Hepatocyte (in vitro differentiated cells): Measurements from ENCODE around the gene ARIH2. TPM values are rescaled to one million over a fixed set of nuclear protein-coding genes. Genes with fewer than 3 reads are reported as not detected.

ENCODE experiments used
- DNase-seq: peaks from one replicate; pipeline ENCODE4 v3.0.0-alpha.2; 2016; ENCODE audit warnings: low spot score
- H2AFZ ChIP-seq: fragments of 200-600 bp; sonication (generic); 2 replicates; pipeline ENCODE4 v1.6.0; 2016; ENCODE audit warnings: antibody characterized with exemption, mild to moderate bottlenecking
- H3K27ac ChIP-seq: fragments of 200-600 bp; sonication (generic); 2 replicates; pipeline ENCODE4 v1.5.1; 2016; ENCODE audit warnings: mild to moderate bottlenecking
- H3K27me3 ChIP-seq: fragments of 200-600 bp; sonication (generic); 2 replicates; pipeline ENCODE4 v1.6.1; 2016
- H3K36me3 ChIP-seq: fragments of 200-600 bp; sonication (generic); replicated peaks from 2 replicates; pipeline ENCODE4 v1.5.1; 2016; ENCODE audit warnings: low read depth; ENCODE audit not compliant: insufficient read depth
- H3K4me1 ChIP-seq: fragments of 200-600 bp; sonication (generic); 2 replicates; pipeline ENCODE4 v1.5.1; 2016; ENCODE audit warnings: mild to moderate bottlenecking, moderate library complexity; ENCODE audit not compliant: insufficient read depth
- H3K4me2 ChIP-seq: fragments of 200-600 bp; sonication (generic); 2 replicates; pipeline ENCODE4 v1.6.0; 2016
- H3K4me3 ChIP-seq: fragments of 200-600 bp; sonication (generic); 2 replicates; pipeline ENCODE4 v1.5.1; 2016; ENCODE audit warnings: mild to moderate bottlenecking
- H3K79me2 ChIP-seq: fragments of 200-600 bp; sonication (generic); 2 replicates; pipeline ENCODE4 v1.6.0; 2017; ENCODE audit warnings: mild to moderate bottlenecking
- H3K9me2 ChIP-seq: fragments of 200-600 bp; sonication (generic); replicated peaks from 2 replicates; pipeline ENCODE4 v1.6.0; 2017; ENCODE audit warnings: mild to moderate bottlenecking; ENCODE audit not compliant: insufficient read depth
- H3K9me3 ChIP-seq: fragments of 200-600 bp; sonication (generic); 2 replicates; pipeline ENCODE4 v1.5.1; 2016; ENCODE audit warnings: low read depth, mild to moderate bottlenecking
- H4K20me1 ChIP-seq: fragments of 200-600 bp; sonication (generic); 2 replicates; pipeline ENCODE4 v1.6.0; 2016; ENCODE audit warnings: mild to moderate bottlenecking; ENCODE audit not compliant: insufficient read depth, poor library complexity, severe bottlenecking
- CTCF ChIP-seq: fragments of 200-600 bp; sonication (generic); IDR thresholded peaks from 2 replicates; pipeline ENCODE4 v1.5.1; 2016; ENCODE audit warnings: antibody characterized with exemption, mild to moderate bottlenecking; ENCODE audit not compliant: poor library complexity
- EZH2 ChIP-seq: fragments of 200-600 bp; sonication (generic); IDR thresholded peaks from 2 replicates; pipeline ENCODE4 v1.6.1; 2016; ENCODE audit warnings: antibody characterized with exemption, mild to moderate bottlenecking, borderline replicate concordance
- EZH2phosphoT487 ChIP-seq: fragments of 200-600 bp; sonication (generic); IDR thresholded peaks from one replicate; pipeline ENCODE4 v1.6.1; 2018; ENCODE audit warnings: antibody characterized with exemption, mild to moderate bottlenecking, low read depth, moderate library complexity; ENCODE audit not compliant: unreplicated experiment, severe bottlenecking
- WGBS: methylation state at CpG from one replicate; pipeline ENCODE4 v1.1.6; 2016; ENCODE audit warnings: low lambda C conversion rate; ENCODE audit errors: missing lambda C conversion rate; 5-methylcytosine and 5-hydroxymethylcytosine counted together
- polyA plus RNA-seq: library from polyadenylated mRNA; unstranded; fragments of >200 nt; fragmentation: Nextera tagmentation; extraction: Ambion mirVana; gene quantifications from 2 replicates; pipeline ENCODE4 v1.2.1, GENCODE V29; 2016
- total RNA-seq: library from RNA; depleted of rRNA; stranded (reverse); fragments of >200 nt; gene quantifications from 2 replicates; pipeline ENCODE4 v1.2.3, GENCODE V29; 2014

ARIH2 gene
- total and polyA plus RNA-seq, 2 experiments from 2014 or later: 41.7 to 60.9 TPM

DNA sequence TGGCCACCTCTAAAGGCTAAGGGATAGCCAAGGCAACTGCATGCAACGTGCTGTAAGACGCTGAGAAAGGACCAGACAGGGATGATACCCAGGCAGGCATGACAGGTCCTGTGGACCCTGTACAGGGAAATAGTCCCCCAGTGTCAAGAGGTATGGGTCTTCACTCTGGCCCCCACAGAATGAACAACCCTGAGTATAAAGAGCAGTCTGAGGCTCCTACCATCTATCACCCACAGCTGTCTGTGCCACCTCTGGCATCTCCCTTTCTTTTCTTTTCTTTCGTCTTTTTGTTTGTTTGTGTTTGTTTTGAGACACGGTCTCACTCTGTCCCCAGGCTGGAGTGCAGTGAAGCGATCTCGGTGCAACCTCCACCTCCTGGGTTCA lies 38.7 kb upstream of the ARIH2 start:
- TF ChIP-seq EZH2phosphoT487: no peak
- TF ChIP-seq EZH2: no peak
- no peak for TF ChIP-seq CTCF
- H3K4me1 ChIP-seq: no peaks in the 10 kb centered on the region
- no peak for DNase-seq
- no peak overlapping the region for H3K27ac ChIP-seq
- no peak overlapping the region for H3K4me2 ChIP-seq
- no peaks in the 10 kb centered on the region for H3K36me3 ChIP-seq
- H3K79me2 ChIP-seq: peaks cover 2% of the 10 kb centered on the region
- 90% methylated on average over 6 of the region's 6 CpGs for WGBS
- H3K9me3 ChIP-seq: no peaks in the 10 kb centered on the region
- H3K9me2 ChIP-seq: no peaks in the 10 kb centered on the region
- H4K20me1 ChIP-seq: no peaks in the 10 kb centered on the region
- H2AFZ ChIP-seq: no peak overlapping the region
- no peak overlapping the region for H3K4me3 ChIP-seq
- no peaks in the 10 kb centered on the region for H3K27me3 ChIP-seq

- Histone ChIP-seq H3K4me1 (no peaks in the 10 kb centered on the region), H3K9me2 (no peaks in the 10 kb centered on the region), H3K4me3 (no peak overlapping the region), H3K27me3 (no peaks in the 10 kb centered on the region), H4K20me1 (no peaks in the 10 kb centered on the region), H3K79me2 (peaks cover 2% of the 10 kb centered on the region), H2AFZ (no peak overlapping the region), H3K9me3 (no peaks in the 10 kb centered on the region), H3K4me2 (no peak overlapping the region), H3K36me3 (no peaks in the 10 kb centered on the region), H3K27ac (no peak overlapping the region)
- TF ChIP-seq EZH2phosphoT487 (no peak), CTCF (no peak), EZH2 (no peak)
- no peak for DNase-seq
- 95% methylated on average over 3 of the region's 3 CpGs for WGBS
Observed at GRCh38 chr3:48881006-48881405, 37.6 kb upstream of the ARIH2 start.

- H3K36me3 ChIP-seq: no peaks in the 10 kb centered on the region
Observed at GRCh38 chr3:48881652-48882114, 37.0 kb upstream of the ARIH2 start.

More at GRCh38 chr3:48881652-48882114, 37.0 kb upstream of the ARIH2 start:
- Histone ChIP-seq H3K79me2 (peaks cover 2% of the 10 kb centered on the region), H3K27ac (no peak overlapping the region), H4K20me1 (no peaks in the 10 kb centered on the region), H3K9me2 (no peaks in the 10 kb centered on the region), H3K4me2 (no peak overlapping the region), H2AFZ (no peak overlapping the region), H3K4me3 (no peak overlapping the region), H3K9me3 (no peaks in the 10 kb centered on the region), H3K4me1 (no peaks in the 10 kb centered on the region), H3K27me3 (no peaks in the 10 kb centered on the region)
- TF ChIP-seq EZH2phosphoT487 (no peak), CTCF (no peak), EZH2 (no peak)
- DNase-seq: no peak
- 97% methylated on average over 5 of the region's 5 CpGs for WGBS
